ENCODE results near the gene PCMTD2.

Gene PCMTD2

GRCh38 chr20:64210656-64211369 is 44.7 kb upstream of the PCMTD2 start:
- TF ChIP-seq SIN3A (IDR thresholded peaks at IDR 0.05; ENCODE audit: borderline replicate concordance, insufficient read depth, low read length) (no peak), FOXP2 (optimal IDR thresholded peaks at IDR 0.05; ENCODE audit: borderline replicate concordance, extremely low read depth, extremely low read length, insufficient read depth) (no peak), TAF1 (IDR thresholded peaks at IDR 0.05; ENCODE audit: borderline replicate concordance, insufficient read depth, low read length) (no peak)

GRCh38 chr20:64211874-64212658 is 43.5 kb upstream of the PCMTD2 start:
- no peak for TF ChIP-seq REST (IDR thresholded peaks at IDR 0.05; ENCODE audit: insufficient read depth in 1 of 2, low read depth in 2 of 2, low read length in 2 of 2)
- no peak for TF ChIP-seq TAF1 (IDR thresholded peaks at IDR 0.05; ENCODE audit: borderline replicate concordance, insufficient read depth, low read length)
- no peak for TF ChIP-seq FOXP2 (optimal IDR thresholded peaks at IDR 0.05; ENCODE audit: borderline replicate concordance, extremely low read depth, extremely low read length, insufficient read depth)
- TF ChIP-seq POLR2AphosphoS5 (IDR thresholded peaks at IDR 0.05; ENCODE audit: low read depth, low read length): no peak
- no peak for TF ChIP-seq SIN3A (IDR thresholded peaks at IDR 0.05; ENCODE audit: borderline replicate concordance, insufficient read depth, low read length)

GRCh38 chr20:64212755-64213154 is 42.8 kb upstream of the PCMTD2 start:
- TF ChIP-seq POLR2AphosphoS5 (IDR thresholded peaks at IDR 0.05; ENCODE audit: low read depth, low read length) (no peak), TAF1 (IDR thresholded peaks at IDR 0.05; ENCODE audit: borderline replicate concordance, insufficient read depth, low read length) (no peak), REST (IDR thresholded peaks at IDR 0.05; ENCODE audit: insufficient read depth in 1 of 2, low read depth in 2 of 2, low read length in 2 of 2) (no peak), SIN3A (IDR thresholded peaks at IDR 0.05; ENCODE audit: borderline replicate concordance, insufficient read depth, low read length) (no peak), FOXP2 (optimal IDR thresholded peaks at IDR 0.05; ENCODE audit: borderline replicate concordance, extremely low read depth, extremely low read length, insufficient read depth) (no peak)

GRCh38 chr20:64214113-64214512 is 41.4 kb upstream of the PCMTD2 start:
- TF ChIP-seq FOXP2 (optimal IDR thresholded peaks at IDR 0.05; ENCODE audit: borderline replicate concordance, extremely low read depth, extremely low read length, insufficient read depth) (no peak), POLR2AphosphoS5 (IDR thresholded peaks at IDR 0.05; ENCODE audit: low read depth, low read length) (no peak), REST (IDR thresholded peaks at IDR 0.05; ENCODE audit: insufficient read depth in 1 of 2, low read depth in 2 of 2, low read length in 2 of 2) (no peak), SIN3A (IDR thresholded peaks at IDR 0.05; ENCODE audit: borderline replicate concordance, insufficient read depth, low read length) (no peak)

GRCh38 chr20:64214952-64215351 is 40.6 kb upstream of the PCMTD2 start:
- TF ChIP-seq TAF1 (IDR thresholded peaks at IDR 0.05; ENCODE audit: borderline replicate concordance, insufficient read depth, low read length) (no peak), POLR2AphosphoS5 (IDR thresholded peaks at IDR 0.05; ENCODE audit: low read depth, low read length) (no peak), REST (IDR thresholded peaks at IDR 0.05; ENCODE audit: insufficient read depth in 1 of 2, low read depth in 2 of 2, low read length in 2 of 2) (no peak), FOXP2 (optimal IDR thresholded peaks at IDR 0.05; ENCODE audit: borderline replicate concordance, extremely low read depth, extremely low read length, insufficient read depth) (no peak), SIN3A (IDR thresholded peaks at IDR 0.05; ENCODE audit: borderline replicate concordance, insufficient read depth, low read length) (no peak)

Measured in PFSK-1 (cell line).